Stimulated activated CD8-positive, alpha-beta memory T cell treated with anti-CD3 and anti-CD28 coated beads, Interleukin-4, amount 100 ng/mL, for 24 hours (primary cell): ENCODE measurements around the gene PCBP3.
"Not testable (repeated sequence)": the region's sequence is repeated elsewhere in the genome, so short reads cannot be mapped to it uniquely, and the experiment has no call there.

Experiments used
- DNase-seq: peaks from one replicate; pipeline ENCODE4 v3.0.0-alpha.2; 2020; ENCODE audit warnings: low read depth

PCBP3 gene

DNA sequence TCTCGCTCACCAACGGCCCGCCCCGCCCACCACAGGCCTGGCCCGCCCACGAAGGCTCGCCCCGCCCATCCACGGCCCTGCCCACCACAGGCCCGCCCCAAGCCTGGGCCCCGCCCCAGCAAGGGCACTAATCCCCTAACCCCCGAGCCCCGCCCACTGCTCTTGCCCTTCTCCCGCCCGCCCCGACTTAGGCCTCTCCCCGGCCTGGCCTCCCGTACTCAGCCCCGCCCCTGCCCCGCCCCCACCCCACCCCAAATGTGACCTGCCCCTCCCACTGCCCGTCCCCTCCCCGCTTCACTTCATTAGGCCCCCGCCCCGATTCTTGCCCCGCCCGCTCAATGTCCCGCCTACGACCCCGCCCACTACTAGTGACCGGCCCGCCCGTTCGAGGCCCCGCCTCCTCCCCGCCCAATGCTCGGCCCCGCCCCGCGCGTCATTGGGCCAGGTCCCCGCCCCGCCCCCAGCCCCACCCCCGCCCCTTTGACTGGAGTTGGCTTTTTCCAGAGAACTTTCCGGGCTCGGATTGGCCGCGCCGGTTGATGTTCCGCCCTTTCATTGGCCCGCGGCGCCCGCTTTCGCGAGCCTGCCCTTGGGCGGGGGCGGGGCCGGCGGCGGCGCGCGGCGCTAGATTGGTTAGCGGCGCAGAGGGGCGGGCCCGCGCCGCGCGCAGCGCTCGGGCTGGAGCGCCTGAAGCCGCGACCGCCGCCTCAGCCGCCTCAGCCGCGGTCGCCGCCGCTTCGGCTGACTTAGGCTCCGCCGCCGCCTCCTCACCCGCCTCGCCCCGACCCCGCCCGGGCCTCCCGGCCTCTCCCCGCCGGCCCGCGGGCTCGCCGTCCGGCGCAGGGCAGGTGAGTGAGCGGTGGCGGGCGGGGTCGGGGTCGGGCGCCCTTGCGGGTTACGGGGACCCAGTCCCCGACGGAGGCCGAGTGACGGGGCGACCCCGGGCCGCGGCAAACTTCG lies at the start of gene PCBP3:
Gene PCBP3 (plus strand): TSS at position 705 of the 960 bp plus-strand sequence. CDS start 206,361 bp downstream, outside the sequence.
- peak; percentile 80 for DNase-seq

DNA sequence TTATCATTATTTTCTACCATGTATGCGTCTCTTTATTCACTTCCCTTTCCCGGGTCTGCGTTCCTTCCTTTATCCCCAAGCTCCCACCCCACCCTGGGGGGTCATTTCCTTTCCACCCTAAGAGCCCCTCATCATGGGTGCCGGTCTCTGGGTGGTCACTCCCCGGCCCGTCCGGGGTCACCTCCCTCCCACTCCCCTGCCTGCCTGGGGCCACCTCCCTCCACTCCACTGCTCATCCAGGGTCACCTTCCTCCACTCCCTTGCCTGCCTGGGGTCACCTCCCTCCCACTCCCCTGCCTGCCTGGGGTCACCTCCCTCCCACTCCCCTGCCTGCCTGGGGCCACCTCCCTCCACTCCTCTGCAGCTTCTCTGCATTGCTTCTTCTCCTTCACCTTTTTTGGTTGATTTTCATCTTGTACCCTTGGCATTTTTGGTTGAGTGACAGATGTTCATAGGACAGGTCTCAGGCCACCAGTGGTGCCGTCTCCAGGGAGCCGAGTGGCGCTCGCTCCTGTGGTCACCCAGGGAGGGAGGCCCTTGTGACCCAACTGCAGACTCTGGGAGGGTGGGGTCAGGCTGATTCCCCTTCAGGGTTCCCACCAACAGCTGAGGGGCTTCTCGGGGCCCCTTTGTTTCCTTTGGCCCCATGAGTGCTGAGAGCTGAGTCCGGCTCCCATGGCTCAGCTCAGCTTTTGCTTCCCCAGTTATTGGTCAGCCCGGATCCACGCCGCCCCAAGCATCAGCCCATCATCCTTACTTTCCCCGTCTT lies 48.6 kb upstream of the PCBP3 start:
- DNase-seq, result no peak

DNA sequence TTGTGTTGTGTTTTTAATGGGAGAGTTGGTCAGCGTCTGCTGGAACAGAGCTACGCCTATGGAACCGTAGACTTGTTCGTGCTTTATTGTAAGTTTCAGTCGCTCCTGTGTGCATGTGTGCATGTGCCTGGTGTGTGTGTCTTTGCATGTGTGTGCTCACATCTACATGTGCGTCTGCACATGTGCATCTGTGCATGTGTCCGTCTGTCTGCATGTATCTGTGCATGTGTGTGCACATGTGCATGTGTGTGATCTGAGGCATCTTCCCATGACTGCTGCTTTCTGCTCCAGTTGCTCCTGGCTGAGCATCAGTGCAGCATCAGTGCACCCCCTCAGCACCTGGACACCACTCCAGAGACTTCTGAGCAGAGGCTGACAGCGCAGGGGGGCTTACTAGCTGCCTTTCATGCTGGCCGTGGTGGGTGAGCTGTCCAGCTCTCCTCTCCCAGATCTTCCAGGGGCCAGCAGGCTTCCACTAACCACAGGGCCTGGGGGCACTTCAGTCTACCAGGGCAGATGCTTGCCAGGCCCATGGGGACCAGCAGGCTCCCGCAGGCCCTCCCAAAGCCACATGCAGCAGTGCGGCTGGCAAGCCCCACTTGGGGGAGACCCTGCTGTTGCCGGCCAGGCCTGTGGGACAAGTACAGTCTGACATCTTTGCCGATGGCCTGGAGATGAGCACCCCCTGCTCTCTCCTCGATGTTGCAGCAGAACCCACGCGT lies 47.8 kb upstream of the PCBP3 start:
- no peak for DNase-seq

DNA sequence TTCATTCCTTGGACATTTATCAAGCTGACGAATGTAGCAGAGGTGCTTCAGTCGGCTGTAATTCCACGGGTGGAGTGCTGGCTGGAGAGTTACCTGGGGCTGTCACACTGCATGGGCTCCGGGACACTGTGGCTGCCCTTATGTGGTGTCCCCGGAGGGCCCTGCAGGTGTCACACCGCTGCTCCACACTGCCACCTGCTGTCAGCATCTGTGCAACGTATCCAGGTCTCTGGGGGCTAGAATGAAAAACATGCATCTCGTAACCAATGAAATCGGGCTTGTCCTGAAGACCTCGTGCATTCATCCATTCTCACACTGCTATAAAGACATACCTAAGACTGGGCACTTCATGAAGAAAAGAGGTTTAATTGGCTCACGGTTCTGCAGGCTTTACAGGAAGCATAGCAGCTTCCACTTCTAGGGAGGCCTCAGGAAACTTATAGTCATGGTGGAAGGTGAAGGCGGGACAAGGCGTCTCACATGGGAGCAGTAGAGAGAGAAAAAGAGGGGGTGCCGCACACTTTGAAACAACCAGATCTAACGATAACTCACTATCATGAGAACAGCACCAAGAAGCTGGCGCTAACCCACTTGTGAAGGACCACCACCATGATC lies 46.7 kb upstream of the PCBP3 start:
- peak; percentile 80 for DNase-seq

DNA sequence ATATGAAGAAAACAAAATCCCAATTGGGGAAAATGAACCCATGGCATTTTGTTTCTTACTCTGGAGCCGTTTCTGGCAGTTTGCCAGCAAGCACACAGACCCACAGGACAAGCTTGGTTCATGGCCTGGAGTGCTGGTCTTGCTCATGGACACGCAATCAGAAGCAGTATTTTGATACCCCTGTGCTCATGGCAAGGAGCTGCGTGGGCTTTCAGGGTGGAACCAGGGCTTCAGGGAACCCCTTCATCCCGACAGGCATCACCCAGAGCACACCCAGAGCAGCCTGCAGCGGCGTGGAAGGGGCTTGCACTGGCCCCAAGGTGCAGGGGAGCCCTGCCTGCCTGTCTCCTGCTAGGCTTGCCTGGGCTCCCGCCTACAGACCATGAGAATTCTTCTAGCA lies 45.4 kb upstream of the PCBP3 start:
- no peak for DNase-seq

DNA sequence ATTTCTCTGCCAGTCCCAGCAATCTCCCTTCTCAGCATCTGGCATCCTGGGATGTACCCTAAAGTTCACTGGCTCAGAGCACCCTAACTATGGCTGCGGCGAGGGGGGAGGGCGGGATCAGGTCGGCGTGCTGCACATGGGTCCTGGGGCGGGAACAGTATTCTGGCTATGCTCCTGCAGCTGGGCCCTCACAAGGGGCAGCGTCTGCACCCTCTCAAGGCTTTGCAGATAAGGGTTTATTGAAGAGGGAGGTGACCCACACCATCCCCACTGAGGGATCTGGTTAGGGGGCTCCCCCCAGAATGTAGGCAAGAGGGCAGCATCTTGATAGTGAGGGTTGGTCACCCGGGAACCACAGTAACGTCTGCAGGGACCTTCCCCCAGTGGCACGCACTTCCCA lies 44.9 kb upstream of the PCBP3 start:
- no peak for DNase-seq

DNA sequence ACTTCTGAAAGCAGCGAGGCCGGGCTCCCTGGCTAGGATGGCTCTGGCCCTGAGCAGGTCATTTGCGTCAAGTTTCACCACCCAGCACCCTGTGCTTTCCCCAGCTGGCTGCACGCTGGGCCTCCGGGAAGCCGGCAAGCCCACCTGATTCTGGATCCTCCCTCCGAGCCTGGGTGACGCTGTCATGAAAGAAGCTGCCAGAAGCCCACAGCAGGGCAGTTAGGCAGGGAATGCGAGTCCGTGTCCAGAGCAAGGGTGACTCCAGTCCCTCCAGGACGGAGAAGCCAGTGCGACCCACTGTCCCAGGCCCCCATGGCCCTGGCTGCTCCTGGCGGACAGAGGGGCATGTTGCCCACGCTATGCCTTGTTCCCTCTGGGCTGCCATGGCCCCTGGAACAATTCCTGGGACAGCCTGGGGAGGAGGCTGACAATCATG lies 44.4 kb upstream of the PCBP3 start:
- no peak for DNase-seq

DNA sequence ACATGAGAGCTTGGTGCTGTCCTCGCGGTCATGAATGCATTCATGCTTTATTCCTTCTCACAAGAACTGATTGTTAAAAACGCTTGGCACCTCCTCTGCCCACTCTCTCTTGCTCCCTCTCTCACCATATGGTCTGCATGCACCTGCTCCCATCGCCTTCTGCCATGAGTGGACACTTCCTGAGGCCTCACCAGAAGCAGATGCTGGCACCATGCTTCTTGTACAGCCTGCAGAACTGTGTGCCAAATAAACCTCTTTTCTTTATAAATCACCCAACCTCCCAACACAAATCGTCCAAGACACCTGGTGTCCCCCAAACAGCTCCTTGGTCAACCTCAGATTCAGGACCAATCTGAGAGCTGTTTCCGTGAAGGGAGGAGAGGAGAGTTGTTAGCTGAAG lies 43.3 kb upstream of the PCBP3 start:
- no peak for DNase-seq

DNA sequence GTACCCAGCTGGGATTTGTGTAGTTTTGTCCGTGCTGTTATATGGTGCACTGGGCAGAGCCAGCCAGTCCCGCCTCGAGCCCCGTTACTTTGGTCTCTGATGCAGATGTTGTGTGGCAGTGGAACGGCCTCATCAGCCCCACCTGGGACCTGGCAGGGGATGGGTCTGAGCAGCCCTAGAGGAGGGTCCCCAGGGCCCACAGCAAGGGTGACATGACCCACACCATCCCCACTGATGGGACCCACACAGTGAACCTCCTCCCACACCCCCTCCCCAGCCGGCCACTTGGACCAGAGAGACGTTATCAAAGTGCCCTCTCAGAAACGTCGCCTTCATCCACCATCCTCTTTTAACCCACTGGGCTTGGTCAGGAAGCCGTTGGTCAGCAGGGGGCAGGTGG lies 42.0 kb upstream of the PCBP3 start:
- DNase-seq, result no peak

DNA sequence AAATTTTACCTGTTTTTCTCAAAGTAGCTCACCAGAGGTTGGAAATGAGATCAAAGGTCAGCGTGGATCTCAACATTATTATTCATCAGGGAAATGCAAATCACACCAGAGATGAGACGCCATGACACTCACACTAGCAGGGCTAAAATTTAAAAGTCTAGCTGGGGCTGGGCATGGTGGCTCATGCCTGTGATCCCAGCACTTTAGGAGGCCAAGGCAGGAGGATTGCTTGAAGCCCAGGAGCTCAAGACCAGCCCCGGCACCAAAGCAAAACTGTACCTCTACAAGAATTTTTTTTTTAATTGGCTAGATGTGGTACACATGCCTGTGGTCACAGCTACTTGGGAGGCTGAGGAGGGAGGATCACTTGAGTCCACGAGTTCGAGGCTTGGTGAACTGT lies 41.4 kb upstream of the PCBP3 start:
- no peak for DNase-seq

DNA sequence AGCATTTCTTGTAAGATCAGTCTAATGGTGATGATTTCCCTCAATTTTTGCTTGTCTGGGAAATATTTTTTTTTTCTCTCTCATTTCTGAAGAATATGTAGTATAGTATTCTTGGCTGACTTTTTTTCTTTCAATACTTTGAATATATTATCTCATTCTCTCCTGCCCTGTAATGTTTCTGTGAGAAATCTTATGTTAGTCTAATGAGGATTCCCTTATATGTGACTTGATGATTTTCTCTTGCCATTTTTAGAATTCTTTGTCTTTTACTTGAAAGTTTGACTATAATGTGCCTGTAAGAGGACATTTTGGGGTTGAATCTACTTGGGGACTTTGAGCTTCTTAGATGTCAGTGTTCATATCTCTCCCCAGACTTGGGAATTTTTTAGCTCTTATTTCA lies 40.0 kb upstream of the PCBP3 start:
- DNase-seq, result no peak

DNA sequence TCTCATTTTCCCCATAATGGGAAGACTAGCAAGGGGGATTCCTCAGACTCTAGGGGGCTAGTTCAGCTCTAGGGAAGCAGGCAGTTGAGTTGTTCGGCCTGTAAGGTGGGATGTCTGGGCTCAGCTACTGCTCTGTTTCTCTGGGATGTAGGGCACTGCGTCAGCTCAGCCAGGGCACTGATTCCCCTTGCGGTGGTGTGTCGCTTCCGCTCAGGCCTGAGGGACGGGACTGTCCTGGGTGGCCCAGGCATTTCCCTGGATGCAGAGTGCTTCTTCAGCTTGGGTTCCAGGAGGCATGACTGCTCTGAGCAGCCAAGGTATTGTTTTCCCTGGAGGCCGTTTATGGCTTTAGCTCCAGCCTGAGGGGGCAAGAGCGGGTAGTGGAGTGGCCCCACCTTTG lies 38.8 kb upstream of the PCBP3 start:
- DNase-seq, result not testable (repeated sequence)

DNA sequence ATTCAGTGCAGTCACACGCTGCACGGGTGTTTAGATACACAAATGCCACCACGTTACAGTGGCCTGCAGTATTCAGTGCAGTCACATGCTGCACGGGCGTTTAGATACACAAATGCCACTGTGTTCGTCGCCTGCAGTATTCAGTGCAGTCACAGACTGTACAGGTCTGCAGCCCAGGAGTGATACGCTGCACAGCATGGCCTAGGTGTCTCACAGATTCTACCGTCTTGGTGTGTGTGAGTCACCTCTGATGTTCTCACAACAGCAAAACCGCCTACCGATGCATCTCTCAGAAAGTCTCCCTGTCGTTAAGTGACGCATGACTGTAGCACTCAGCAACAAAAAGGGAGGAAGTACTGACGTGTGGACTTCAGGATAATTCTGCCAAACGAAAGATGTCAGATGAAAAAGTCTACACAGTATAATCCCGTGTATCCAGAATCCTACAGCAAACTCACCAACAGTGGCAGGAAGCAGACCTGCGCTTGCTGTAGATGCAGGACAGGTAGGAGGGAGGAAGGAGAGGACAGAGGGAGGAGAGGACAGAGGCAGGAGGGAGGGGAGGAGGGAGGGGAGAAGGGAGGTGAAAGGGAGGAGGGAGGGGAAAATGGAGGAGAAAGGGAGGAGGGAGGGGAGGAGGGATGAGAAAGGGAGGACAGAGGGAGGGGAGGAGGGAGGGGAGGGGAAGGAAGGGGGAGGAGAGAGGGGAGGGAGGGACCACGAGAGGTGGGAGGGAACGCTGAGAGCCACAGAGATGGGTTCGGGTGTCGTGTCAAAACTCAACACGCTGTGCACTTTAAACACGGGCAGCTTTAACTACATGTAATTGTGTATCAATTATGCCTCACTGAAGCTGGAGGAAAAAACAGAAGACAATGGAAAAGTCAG lies 36.3 kb upstream of the PCBP3 start:
- DNase-seq, result no peak

DNA sequence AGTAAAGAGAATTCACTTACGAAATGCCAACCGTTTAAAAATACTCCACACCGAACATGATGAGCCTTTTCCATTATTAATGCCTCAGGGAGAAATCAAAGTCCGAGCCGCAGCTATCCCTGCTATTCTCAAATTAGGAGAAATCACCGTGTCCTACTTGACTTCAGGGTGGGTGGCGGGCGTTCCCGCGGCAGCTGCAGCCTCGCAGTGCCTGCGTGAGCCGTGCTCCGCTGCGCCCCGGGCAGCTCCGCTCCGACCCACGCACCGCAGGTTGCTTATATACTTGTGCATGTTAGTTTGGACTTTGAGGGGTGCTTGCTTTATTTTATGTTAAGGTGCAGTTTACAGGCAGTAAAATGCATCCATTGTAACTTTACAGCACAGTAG lies 35.6 kb upstream of the PCBP3 start:
- no peak for DNase-seq

DNA sequence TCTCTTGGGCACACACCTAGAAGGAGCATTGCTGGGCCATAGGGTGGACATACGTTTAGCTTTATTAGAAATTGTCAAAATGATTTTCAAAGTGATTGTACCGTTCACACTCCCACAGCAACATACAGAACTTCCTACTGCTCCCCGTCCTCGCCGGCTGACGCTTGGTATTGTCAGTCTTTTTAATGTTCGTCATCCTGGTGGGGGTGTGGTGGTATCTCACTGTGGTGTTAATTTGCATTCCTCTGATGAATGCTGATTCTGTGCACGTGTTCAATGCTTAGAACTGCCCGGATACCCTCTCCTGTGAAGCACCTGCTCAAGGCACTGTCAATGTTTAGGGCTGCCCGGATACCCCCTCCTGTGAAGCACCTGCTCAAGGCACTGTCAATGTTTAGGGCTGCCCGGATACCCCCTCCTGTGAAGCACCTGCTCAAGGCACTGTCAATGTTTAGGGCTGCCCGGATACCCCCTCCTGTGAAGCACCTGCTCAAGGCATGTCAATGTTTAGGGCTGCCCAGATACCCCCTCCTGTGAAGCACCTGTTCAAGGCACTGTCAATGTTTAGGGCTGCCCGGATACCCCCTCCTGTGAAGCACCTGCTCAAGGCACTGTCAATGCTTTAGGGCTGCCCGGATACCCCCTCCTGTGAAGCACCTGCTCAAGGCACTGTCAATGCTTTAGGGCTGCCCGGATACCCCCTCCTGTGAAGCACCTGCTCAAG lies 34.6 kb upstream of the PCBP3 start:
- DNase-seq, result not testable (repeated sequence)

DNA sequence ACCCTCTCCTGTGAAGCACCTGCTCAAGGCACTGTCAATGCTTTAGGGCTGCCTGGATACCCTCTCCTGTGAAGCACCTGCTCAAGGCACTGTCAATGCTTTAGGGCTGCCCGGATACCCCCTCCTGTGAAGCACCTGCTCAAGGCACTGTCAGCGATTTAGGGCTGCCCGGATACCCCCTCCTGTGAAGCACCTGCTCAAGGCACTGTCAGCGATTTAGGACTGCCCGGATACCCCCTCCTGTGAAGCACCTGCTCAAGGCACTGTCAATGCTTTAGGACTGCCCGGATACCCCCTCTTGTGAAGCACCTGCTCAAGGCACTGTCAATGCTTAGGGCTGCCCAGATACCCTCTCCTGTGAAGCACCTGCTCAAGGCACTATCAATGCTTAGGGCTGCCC lies 33.9 kb upstream of the PCBP3 start:
- not testable (repeated sequence) for DNase-seq

DNA sequence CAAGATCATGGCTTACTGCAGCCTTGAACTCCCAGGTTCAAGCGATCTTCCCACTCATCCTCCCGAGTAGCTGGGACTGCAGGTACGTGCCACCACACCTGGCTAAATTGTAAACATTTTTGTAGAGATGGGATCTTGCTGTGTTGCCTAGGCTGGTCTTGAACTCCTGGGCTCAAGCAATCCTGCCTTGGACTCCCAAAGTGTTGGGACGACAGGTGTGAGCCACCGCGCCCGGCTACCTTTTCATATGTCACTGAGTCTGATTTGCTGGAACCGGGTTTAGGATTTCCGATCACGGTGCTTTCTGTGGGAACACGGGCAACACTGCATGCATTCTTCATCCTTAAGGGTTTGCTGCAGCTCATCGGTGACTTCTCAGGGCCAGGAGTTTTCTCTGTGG lies 32.2 kb upstream of the PCBP3 start:
- DNase-seq, result no peak

DNA sequence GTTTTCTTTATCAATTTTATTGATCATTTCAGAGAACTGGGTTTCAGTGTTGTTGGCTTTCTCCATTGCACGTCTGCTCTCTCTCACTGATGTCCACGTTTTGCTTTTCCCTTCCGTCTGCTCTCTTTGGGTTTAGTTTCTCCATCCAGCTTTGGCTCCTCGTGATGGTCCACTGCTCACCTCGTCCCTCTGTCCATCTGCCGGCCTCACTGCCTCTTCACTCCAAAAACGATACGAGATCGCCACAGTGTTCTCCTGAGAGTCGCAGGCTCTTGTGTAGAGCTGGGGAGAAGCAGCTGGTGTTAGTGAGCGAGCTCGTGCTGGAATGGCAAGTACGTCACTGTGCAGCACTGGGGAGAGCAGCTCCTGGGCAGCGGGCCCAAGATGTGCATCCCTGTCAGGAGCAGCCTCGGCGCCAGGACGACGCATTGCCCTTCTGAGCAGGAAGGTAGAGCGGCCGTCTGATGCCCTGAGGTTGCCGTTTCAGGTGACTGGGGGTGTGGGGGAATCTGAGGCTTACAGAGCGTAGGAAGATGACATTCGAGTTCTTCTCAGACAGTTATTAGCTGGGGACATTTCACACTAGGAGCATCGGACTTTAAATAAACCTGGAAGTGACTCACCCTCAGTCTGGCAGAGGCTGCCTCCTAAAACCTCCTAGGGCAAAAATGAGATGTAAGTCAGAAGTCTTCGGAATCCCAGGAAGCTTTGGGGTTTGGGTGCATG lies 31.4 kb upstream of the PCBP3 start:
- DNase-seq, result no peak

DNA sequence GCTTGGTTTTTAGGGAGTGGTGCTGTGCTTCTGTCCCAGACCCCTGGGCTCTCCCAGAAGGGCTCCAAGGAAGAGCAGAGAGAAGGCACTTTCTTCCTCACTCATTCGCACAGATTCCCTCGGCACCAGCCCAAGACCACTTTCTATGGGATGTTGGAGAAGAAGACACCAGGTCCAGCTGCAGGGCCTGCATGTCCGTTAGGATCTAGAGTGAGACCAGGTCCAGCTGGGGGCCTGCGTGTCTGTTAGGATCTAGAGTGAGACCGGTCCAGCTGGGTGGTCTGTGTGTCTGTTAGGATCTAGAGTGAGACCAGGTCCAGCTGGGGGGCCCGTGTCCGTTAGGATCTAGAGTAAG lies 30.9 kb upstream of the PCBP3 start:
- DNase-seq, result not testable (repeated sequence)

DNA sequence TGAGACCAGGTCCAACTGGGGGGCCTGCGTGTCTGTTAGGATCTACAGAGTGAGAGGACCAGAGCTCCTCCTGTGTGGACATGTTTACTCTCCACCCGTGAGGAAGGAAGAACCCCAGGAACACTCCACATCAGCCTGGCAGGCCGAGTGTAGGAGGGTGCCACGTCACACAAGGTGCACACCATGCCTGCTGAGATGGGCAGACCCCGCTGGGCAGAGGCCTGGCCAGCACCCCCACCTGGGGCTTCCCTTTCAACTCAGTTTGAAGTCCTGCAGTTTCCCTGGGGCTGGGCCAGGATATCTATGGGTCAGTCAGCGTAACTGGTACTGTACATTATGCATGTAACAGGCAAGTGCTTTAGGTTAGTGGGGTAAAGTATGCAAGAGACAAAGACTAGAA lies 30.1 kb upstream of the PCBP3 start:
- no peak for DNase-seq
